GM10847 (cell line): ENCODE measurements around the gene PPP5C.

Source experiments
- POLR2A ChIP-seq: IDR thresholded peaks from 2 replicates; pipeline ENCODE4 v1.6.1; 2011; ENCODE audit not compliant: insufficient read length; ENCODE audit errors: extremely low read depth

The PPP5C gene

DNA sequence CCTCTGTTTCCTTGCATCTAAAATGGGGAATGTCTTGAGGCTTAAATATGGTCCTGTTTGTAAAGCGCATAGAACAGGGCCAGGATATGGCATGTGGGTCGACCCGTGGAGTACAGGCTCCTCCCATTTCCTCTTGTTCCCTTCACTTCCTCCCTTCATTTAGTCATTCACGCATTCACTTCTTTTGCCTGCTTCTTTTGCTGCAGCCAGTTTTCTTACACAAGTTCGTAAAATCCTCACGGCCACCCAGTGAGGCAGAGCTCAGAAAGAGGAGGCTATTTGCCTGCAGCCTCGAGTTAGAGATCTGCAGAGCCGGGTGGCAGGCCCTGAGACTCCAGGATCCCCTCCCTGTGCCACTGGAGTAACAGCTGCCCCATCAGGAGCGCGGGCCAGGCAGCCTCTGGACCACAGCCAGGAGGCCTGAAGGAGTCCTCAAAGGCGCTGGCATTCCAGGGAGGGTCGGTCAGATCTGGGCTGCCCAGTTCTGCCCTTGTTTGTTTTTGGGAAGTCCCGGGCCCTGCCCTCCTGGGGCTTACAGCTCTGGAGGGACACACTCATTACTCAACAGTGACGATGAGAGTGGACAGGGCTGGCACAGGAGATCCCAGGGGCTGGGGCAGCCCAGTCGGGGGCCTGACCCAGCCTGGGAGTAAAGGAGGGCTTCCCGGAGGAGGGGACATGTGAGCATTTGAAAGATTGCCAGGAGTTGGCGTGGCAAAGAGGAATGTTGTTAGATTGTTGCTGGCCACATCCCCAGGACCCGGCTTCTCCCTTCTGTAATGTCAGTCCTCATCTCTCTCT is 4.6 kb downstream of the PPP5C start:
- TF ChIP-seq POLR2A = no peak

DNA sequence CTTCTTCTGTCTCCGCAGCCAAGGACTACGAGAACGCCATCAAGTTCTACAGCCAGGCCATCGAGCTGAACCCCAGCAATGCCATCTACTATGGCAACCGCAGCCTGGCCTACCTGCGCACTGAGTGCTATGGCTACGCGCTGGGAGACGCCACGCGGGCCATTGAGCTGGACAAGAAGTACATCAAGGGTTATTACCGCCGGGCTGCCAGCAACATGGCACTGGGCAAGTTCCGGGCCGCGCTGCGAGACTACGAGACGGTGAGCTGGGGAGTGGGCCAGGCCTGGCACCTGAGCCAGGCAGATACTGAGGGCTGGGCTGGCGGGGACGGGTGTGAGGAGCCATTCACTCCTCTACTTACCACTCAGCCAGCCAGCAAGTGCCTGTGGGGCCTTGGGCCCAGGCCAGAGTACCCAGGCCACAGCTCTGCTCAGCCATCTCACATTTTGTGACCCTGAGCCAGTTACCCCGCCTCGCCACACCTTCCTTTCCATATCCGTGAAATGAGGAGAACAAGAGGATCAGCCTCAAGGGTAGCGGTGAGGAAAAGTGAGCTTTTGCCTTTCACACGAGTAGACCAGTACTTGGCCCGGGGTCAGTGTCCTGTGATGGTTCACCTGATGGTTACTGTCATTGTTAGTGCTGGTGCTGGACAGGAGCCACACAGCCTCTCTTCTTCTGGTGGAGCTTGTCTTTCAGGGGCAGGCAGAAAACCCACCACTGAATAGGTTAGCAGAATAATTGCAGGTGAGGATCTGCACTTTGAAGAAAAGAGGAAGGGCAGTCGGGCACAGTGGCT is 7.0 kb downstream of the PPP5C start:
- no peak for TF ChIP-seq POLR2A

GRCh38 chr19:46355234-46356148 is 8.6 kb downstream of the PPP5C start:
- TF ChIP-seq POLR2A = no peak

GRCh38 chr19:46356149-46357055 is 9.5 kb downstream of the PPP5C start:
- TF ChIP-seq POLR2A = no peak

GRCh38 chr19:46357846-46358583 is 11.1 kb downstream of the PPP5C start:
- no peak for TF ChIP-seq POLR2A

- TF ChIP-seq POLR2A = no peak
These were observed 15.0 kb downstream of the PPP5C start for GRCh38 chr19:46361915-46362314.

- TF ChIP-seq POLR2A = no peak
These were observed 17.5 kb downstream of the PPP5C start for GRCh38 chr19:46364359-46364758.

- TF ChIP-seq POLR2A = no peak
These were observed 18.7 kb downstream of the PPP5C start for GRCh38 chr19:46365561-46365960.

- no peak for TF ChIP-seq POLR2A
These were observed 19.9 kb downstream of the PPP5C start for GRCh38 chr19:46366620-46367292.

- no peak for TF ChIP-seq POLR2A
These were observed 20.5 kb downstream of the PPP5C start for GRCh38 chr19:46367426-46367825.

- no peak for TF ChIP-seq POLR2A
These were observed 21.2 kb downstream of the PPP5C start for GRCh38 chr19:46368116-46368515.

- no peak for TF ChIP-seq POLR2A
These were observed 22.9 kb downstream of the PPP5C start for GRCh38 chr19:46369817-46370216.

DNA sequence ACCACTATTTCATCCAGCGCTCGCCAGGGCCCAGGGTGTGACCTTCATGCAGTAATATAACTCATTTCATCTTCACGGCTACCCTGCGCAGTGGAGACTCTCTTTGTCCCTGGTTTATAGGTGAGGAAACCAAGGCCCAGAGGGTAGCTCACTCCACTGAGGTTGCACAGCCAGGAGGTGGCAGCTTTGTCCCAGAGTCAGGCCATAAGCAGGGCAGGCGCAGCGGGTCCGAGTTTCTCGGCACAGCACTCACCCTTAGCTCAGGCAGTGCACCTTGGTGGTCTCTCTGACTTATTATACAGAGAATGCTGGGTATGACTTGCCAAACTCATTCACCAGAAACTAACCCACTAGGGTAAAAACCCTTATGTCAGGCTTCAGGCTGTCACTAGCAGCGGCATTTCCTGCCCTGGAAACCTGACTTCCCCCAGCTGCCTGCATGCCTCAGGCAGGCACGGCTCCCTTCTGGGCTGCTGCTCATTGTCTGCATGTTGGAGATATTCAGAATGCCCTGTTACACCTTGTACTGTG is 24.5 kb downstream of the PPP5C start:
- no peak for TF ChIP-seq POLR2A
